Measurements from ENCODE around the gene LEKR1.

GRCh38 chr3:156987946-156988345 is 161.8 kb downstream of the LEKR1 start:
- TF ChIP-seq CTCF (conservative IDR thresholded peaks at IDR 0.05; ENCODE audit: low read length) (no peak), EZH2phosphoT487 (IDR thresholded peaks at IDR 0.05; ENCODE audit: borderline replicate concordance, low read depth, low read length) (no peak)

All from OCI-LY7 (cell line).